GM21423 (cell line): ENCODE data around the gene TSPAN8.
"Not testable (repeated sequence)": the region's sequence is repeated elsewhere in the genome, so short reads cannot be mapped to it uniquely, and the experiment has no call there.

Source experiments
- ATAC-seq: cut with Tn5 transposase; IDR thresholded peaks from one replicate; pipeline ENCODE4 v1.9.1; 2021; ENCODE audit warnings: mild to moderate bottlenecking, moderate library complexity; ENCODE audit not compliant: unreplicated experiment

TSPAN8 gene

GRCh38 chr12:71157601-71158233 is at the start of gene TSPAN8:
Gene TSPAN8 (minus strand): TSS chr12:71157999. CDS start chr12:71157678, 321 bp downstream.
- ATAC-seq, result no peak

GRCh38 chr12:71201136-71201679 is 43.4 kb upstream of the TSPAN8 start:
- no peak for ATAC-seq

GRCh38 chr12:71200706-71201105 is 42.9 kb upstream of the TSPAN8 start:
- no peak for ATAC-seq

- ATAC-seq, result no peak
These were observed 39.7 kb upstream of the TSPAN8 start for GRCh38 chr12:71197460-71197859.

GRCh38 chr12:71195338-71195896 is 37.6 kb upstream of the TSPAN8 start:
- ATAC-seq, result no peak

- ATAC-seq, result no peak
These were observed 36.9 kb upstream of the TSPAN8 start for GRCh38 chr12:71194657-71195056.

GRCh38 chr12:71193041-71193440 is 35.2 kb upstream of the TSPAN8 start:
- no peak for ATAC-seq

- ATAC-seq, result no peak
These were observed 33.9 kb upstream of the TSPAN8 start for GRCh38 chr12:71191509-71192196.

- no peak for ATAC-seq
These were observed 33.0 kb upstream of the TSPAN8 start for GRCh38 chr12:71190822-71191221.

GRCh38 chr12:71187379-71187778 is 29.6 kb upstream of the TSPAN8 start:
- ATAC-seq, result no peak

- no peak for ATAC-seq
These were observed 28.9 kb upstream of the TSPAN8 start for GRCh38 chr12:71186571-71187288.

- ATAC-seq, result no peak
These were observed 26.0 kb upstream of the TSPAN8 start for GRCh38 chr12:71183846-71184245.

GRCh38 chr12:71183018-71183417 is 25.2 kb upstream of the TSPAN8 start:
- ATAC-seq, result no peak

GRCh38 chr12:71178162-71178561 is 20.4 kb upstream of the TSPAN8 start:
- no peak for ATAC-seq

- ATAC-seq, result no peak
These were observed 17.0 kb upstream of the TSPAN8 start for GRCh38 chr12:71174825-71175224.

- no peak for ATAC-seq
These were observed 16.3 kb upstream of the TSPAN8 start for GRCh38 chr12:71174146-71174545.

GRCh38 chr12:71170456-71170855 is 12.7 kb upstream of the TSPAN8 start:
- no peak for ATAC-seq

GRCh38 chr12:71169286-71169685 is 11.5 kb upstream of the TSPAN8 start:
- ATAC-seq, result no peak

- ATAC-seq, result no peak
These were observed 9.2 kb upstream of the TSPAN8 start for GRCh38 chr12:71166862-71167496.

- no peak for ATAC-seq
These were observed 8.5 kb upstream of the TSPAN8 start for GRCh38 chr12:71166280-71166679.

- not testable (repeated sequence) for ATAC-seq
These were observed 8.0 kb upstream of the TSPAN8 start for GRCh38 chr12:71165780-71166179.
